Activated CD8-positive, alpha-beta memory T cell treated with anti-CD3 and anti-CD28 coated beads, Interleukin-2, amount 50 U/mL, for 1 hour (primary cell): ENCODE results near the gene SGCA.
A peak's percentile ranks its signal among the peaks of the same experiment; 100 is the strongest.

Experiments
- DNase-seq: peaks from one replicate; pipeline ENCODE4 v3.0.0-alpha.2; 2020; ENCODE audit errors: extremely low read depth

SGCA gene

GRCh38 chr17:50149091-50149416 lies 16.8 kb upstream of the SGCA start:
- DNase-seq, result no peak

DNA sequence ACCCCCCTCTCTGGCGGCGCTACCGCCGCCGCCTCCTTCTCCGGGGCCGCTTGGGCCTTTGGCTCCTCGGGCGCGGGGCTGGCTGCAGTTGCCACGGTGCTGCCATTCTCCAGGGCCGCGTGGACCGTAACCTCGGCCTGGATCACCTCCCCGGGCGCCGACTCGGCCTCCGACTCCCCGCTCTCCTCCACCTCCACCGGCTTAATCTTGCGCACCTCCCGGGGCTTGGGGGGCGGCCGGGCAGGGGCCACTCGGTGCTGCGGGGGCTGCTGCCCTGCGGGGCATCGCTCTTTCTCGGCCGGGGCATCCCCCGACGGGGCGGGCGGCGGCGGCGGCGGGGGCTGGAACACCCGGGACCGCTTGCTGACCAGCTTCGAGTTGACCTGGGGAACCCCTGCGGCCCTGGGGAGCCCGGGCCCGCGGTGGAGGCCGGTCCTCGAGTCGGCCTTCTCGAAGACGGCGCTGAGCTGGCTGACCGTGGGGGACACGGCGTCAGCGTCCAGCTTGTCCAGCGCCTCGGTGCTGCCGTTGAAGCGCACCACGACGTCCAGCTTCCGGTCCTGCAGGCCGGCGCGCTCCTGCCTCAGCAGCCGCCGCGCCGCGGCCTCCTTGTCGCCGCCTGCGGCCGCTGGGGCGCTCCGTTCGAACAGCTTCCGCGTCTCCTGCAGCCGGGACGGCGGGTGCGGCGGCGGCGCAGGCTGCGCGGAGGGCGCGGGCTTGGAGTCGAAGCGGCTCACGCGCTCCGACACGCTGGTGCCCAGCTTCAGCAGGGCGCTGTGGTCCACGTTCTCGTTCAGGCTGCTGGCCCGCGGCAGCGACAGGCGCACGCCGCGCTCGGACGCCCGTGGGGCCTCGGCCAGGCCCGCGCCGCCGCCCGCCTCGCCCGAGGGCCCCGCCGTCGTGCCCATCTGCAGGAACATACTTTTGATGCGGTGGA lies 16.1 kb upstream of the SGCA start:
- DNase-seq, result no peak

GRCh38 chr17:50150354-50151040 lies 15.3 kb upstream of the SGCA start, which contains the start of gene PPP1R9B:
TSS of gene PPP1R9B (minus strand) at chr17:50150677. CDS start at chr17:50150513, 164 bp downstream.
- DNase-seq, result no peak

DNA sequence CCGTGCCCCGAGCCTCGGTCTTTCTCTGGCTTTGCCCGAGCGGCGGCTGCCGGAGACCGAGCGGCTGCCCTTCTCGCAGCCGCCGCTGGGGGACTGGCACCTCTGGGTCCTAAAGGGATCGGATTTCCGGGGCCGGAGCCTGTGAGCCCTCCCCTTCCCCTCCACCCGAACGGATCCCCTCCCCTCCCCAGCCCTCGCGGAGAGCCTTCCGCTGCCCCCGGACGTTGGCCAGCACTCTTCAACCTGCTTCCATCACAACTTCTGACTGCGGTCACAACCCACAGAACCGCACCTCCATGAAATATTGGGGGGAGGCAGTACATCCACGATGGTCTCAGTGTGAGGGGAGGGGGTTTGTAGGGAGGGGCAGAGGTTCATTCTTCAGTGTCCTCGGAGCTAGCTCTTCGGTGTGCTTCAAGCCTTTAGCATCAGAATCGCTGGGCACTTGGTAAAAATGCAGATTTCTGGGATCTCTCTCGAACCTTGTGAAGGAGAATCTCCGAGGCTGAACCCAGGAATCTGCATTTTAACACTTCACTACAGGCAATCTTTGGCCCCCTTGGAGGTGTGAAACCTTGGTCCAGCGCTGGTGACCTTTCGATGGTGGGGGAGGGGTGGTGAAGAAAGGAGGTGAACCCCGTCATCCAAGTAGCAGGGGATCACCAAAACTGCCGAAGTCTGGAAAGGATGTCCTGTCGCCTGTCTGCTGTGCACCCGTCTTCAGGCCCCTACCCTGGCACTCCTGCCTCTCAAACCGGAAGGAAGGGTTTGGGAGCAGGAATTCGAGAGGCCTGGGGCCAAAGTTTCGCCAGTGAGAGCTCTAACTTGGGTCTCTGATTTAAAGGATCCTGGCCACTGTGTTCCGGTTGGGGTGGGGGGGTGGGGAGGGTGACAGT lies 14.5 kb upstream of the SGCA start:
- DNase-seq, result peak; percentile 61

DNA sequence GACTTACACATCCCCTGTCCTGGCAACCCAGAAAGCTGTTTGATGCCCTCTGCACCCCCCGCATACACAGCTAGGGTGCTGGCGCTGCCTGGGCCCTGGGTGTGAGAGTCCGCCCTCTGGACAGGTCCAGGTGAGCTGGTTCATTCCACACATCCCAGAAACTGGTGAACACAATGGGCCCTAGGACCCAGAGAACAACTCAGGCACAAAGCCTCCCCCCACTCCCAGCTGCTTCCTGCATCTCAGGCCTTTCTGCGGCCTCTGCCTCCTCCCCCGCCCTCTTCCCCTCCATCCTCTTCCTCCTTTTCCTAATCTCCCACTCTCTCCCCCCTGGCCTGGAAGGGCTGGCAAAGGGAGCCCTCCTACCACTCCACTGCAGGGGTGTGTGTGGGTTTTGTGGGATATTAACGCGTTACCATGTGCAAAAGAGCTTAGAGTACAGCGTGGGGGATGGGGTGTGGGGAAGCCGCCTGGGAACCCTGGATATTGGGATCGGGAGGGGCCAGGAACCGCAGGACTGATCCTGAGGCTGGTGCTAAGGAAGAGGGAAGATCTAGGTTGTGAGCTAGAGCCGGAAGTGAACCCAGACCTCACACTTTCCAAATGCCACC lies 13.8 kb upstream of the SGCA start:
- DNase-seq, result no peak

- no peak for DNase-seq
These were observed 13.1 kb upstream of the SGCA start for GRCh38 chr17:50152736-50153135.

DNA sequence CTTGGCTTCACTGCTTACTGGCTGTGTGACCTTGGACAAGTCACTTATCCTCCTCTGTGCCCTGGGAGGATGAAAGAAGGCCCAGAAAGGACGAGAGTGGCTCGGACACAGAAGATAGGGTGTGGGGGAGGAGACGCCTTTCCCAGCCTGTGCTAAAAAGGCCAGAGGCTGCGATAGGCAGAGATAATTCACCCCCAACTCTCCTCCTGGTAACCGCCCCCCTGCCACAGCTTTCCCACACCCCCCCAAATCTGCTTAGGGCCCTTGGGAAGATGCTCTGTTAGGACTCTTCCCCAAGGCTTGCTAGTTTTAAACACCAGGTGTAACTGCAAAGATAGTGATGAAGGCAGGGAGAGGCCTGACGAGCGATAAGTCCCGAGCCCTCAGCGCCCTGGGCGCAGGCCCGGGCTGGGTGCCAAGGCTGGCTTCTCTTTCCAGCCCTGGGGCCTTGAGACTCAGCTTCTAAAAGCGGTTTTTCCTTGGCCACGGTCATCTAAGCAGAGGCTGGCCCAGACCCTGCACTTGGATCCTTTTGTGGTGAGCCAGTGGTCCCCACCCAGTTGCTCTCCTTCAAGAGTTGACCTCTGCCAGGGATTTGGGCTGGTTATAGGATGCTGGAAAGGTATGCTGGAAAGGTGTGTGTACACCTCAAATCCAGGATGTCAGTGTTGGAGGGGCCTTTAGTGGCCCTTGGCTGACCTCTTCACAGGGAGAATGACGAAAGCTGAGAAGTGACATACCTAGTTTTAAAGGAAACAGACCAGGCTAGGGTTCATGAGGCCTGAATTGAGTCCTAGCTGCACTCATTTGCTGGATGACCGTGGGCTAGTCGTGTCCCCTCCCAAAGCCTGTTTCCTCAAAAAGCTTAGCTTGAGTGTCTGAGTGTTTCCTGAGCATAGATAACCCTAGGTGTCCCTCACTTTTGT lies 11.9 kb upstream of the SGCA start:
- no peak for DNase-seq

GRCh38 chr17:50154604-50155003 lies 11.2 kb upstream of the SGCA start:
- DNase-seq, result no peak

DNA sequence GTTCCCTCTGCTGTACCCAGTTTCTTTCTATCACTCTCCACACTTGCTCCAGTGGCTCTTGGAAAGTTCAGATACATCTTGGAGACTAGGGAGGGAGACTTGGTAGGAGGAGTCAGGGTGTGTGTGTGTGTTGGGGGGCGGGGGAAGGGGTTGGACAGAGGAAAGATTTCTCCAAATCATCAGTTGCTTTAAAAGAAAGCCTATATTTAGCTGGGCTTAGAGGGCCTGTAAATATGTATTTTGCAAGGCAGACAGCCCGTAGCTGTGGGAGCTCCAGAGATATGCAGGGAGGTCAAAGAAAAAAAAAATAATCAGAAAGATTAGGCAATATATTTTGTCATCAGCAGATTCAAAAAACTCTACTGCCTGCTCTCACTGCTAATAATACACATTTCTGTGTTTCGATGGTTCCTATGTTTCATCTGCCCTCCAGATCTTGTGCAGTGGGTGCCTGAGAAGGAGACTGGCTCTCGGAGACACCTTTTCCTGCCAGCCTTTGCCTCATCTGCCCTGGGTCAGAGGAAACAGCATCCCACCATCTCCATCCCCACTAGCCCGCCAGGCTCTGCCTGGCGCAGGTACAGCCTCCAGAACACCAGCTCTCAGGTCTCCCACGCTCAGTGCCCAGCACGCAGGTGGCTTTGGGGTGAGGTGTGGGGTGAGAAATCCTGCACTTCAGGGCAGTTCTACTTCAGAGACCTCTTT lies 10.5 kb upstream of the SGCA start:
- no peak for DNase-seq

DNA sequence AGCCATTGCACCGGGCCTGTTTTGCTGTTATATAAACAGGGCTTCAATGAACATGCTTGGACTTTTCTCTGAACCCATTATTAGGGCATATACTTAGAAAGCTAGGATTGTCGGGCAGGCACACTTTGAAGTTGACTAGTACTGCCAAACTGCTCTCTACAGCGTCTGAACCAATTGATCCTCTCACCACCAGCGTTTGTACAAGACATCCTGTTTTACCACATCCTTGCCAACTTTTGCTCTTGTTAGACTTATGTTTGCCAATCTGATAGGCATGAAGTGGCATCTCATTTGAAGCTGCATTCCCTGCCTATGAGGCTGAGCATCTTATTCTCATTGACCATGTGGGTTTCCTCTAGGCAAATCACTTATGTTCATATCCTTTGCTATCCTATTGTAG lies 7.9 kb upstream of the SGCA start:
- no peak for DNase-seq

DNA sequence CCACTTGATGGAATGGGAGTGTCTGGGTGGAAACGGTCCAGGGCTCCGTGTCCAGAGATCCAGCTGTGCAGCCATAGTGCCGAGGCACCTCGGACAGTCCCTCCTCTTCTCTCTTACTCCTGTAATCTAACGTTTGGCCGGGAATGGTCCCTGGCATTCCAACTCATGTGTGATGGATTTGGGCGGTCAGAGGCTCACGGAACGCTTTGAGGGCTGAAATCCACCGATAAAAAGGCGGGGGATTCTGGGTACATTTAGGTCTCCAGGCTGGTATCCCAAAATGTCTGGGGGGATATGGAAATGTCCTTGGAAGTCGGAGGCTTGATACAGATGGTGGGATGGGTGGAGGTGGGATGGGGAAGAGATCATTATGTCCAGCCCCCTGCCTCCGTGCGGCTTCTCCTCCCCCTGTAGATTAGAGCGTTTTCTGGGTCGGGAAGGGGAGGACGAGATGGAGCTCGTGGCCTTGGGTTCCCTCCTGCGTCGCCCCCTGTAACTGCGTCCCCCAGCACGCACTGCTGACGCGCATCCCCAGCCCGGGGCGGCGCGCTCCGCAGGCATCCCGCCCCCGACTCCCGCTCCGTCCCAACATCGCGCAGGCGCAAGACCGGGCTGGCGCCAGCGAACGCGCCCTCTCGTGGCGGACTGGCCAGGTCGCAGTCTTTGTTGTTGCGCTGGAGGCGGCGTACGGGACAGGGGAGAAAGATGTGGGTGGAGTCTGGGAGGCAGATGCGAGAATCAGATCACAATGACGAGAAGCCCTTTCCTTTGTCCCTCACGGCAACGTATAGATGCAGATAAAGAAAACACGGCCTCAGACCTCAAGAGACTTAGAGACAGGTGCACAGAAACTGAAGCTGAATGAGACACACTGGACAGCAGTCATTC lies 4.5 kb upstream of the SGCA start:
- DNase-seq, result peak; percentile 87

DNA sequence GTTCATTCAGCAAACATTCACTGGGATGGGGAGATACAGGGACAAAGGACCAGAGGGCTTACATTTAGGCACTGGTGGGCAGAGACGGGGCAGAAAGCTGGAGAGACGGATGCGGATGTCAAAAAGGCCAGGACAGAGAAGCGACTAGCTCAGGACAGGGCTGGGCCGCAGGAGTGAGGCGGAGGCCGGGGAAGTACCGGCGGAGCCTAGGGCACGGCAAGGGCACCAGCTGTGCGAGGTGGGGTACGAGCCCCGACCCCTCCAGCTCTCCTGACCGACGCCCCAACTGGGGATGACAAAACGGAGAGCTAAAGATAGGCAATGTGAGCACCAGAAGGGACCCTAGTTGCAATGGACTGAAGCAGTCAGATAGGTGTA lies 3.9 kb upstream of the SGCA start:
- DNase-seq, result no peak

- no peak for DNase-seq
These were observed 3.1 kb upstream of the SGCA start for GRCh38 chr17:50162466-50163254.

GRCh38 chr17:50163843-50164696 lies 1.7 kb upstream of the SGCA start:
- DNase-seq, result no peak

GRCh38 chr17:50164697-50164988 lies 1.2 kb upstream of the SGCA start:
- DNase-seq, result no peak

- no peak for DNase-seq
These were observed 739 bp upstream of the SGCA start for GRCh38 chr17:50165066-50165465.

GRCh38 chr17:50165466-50165865 lies 339 bp upstream of the SGCA start:
- no peak for DNase-seq
